GM23338 (cell line): Measurements from ENCODE around the gene CXCL8. TPM values are rescaled to one million over a fixed set of nuclear protein-coding genes. Genes with fewer than 3 reads are reported as not detected.

Experiments
- ATAC-seq: fragments of 200-7000 bp; cut with Tn5 transposase; 3 replicates; pipeline ENCODE4 v1.9.1; 2020
- DNase-seq: peaks from one replicate; pipeline ENCODE4 v3.0.0-alpha.2; 2015; ENCODE audit warnings: low spot score
- H2AFZ ChIP-seq: fragments of 200-600 bp; sonication (generic); 2 replicates; pipeline ENCODE4 v1.8.0; 2016; ENCODE audit warnings: antibody characterized with exemption, mild to moderate bottlenecking, moderate library complexity
- H3F3A ChIP-seq: fragments of 200-600 bp; sonication (generic); replicated peaks from 2 replicates; pipeline ENCODE4 v1.8.0; 2017; ENCODE audit warnings: antibody characterized with exemption, mixed run types, low read depth
- H3K27ac ChIP-seq: fragments of 200-600 bp; sonication (generic); 2 replicates; pipeline ENCODE4 v1.6.1; 2016; ENCODE audit warnings: low read depth
- H3K27me3 ChIP-seq: fragments of 200-600 bp; sonication (generic); 2 replicates; pipeline ENCODE4 v1.8.0; 2016; ENCODE audit warnings: mild to moderate bottlenecking, mixed run types, moderate library complexity; ENCODE audit not compliant: insufficient read depth
- H3K36me3 ChIP-seq: fragments of 200-600 bp; sonication (generic); 2 replicates; pipeline ENCODE4 v1.8.0; 2016; ENCODE audit warnings: mild to moderate bottlenecking; ENCODE audit not compliant: insufficient read depth
- H3K4me1 ChIP-seq: fragments of 200-600 bp; sonication (generic); 2 replicates; pipeline ENCODE4 v1.8.0; 2016; ENCODE audit warnings: mild to moderate bottlenecking, moderate library complexity; ENCODE audit not compliant: insufficient read depth
- H3K4me2 ChIP-seq: fragments of 200-600 bp; sonication (generic); 2 replicates; pipeline ENCODE4 v1.7.1; 2017; ENCODE audit warnings: mixed run types
- H3K4me3 ChIP-seq: fragments of 200-600 bp; sonication (generic); 2 replicates; pipeline ENCODE4 v1.6.1; 2016; ENCODE audit warnings: mixed run types
- H3K79me2 ChIP-seq: fragments of 200-600 bp; sonication (generic); replicated peaks from 2 replicates; pipeline ENCODE4 v1.8.0; 2017; ENCODE audit warnings: mild to moderate bottlenecking; ENCODE audit not compliant: insufficient read depth
- H3K9me2 ChIP-seq: fragments of 200-600 bp; sonication (generic); 2 replicates; pipeline ENCODE4 v1.8.0; 2017; ENCODE audit not compliant: insufficient read depth
- H4K20me1 ChIP-seq: fragments of 200-600 bp; sonication (generic); replicated peaks from 2 replicates; pipeline ENCODE4 v1.8.0; 2017; ENCODE audit warnings: mild to moderate bottlenecking; ENCODE audit not compliant: insufficient read depth
- H3K27ac Mint-ChIP-seq: 2 replicates; pipeline ENCODE4 v1.8.0; 2020; ENCODE audit warnings: inconsistent platforms, mild to moderate bottlenecking, moderate library complexity, mixed read lengths
- H3K27me3 Mint-ChIP-seq: 3 replicates; pipeline ENCODE4 v1.8.0; 2022; ENCODE audit warnings: low read depth, mild to moderate bottlenecking, moderate library complexity, mixed read lengths, inconsistent platforms; ENCODE audit not compliant: insufficient read depth, poor library complexity
- H3K36me3 Mint-ChIP-seq: 3 replicates; pipeline ENCODE4 v1.8.0; 2021; ENCODE audit warnings: low read depth, mild to moderate bottlenecking, inconsistent platforms, moderate library complexity, mixed read lengths
- H3K4me1 Mint-ChIP-seq: 3 replicates; pipeline ENCODE4 v1.8.0; 2020; ENCODE audit warnings: mild to moderate bottlenecking, inconsistent platforms, mixed read lengths
- H3K4me3 Mint-ChIP-seq: 3 replicates; pipeline ENCODE4 v1.8.0; 2021; ENCODE audit warnings: moderate library complexity, mild to moderate bottlenecking, inconsistent platforms, mixed read lengths
- H3K9me3 Mint-ChIP-seq: 3 replicates; pipeline ENCODE4 v1.8.0; 2020; ENCODE audit warnings: moderate library complexity, mild to moderate bottlenecking, inconsistent platforms, mixed read lengths
- EZH2 ChIP-seq: fragments of 200-600 bp; sonication (generic); IDR thresholded peaks from one replicate; pipeline ENCODE4 v1.8.0; 2017; ENCODE audit warnings: antibody characterized with exemption, mild to moderate bottlenecking, low read depth; ENCODE audit not compliant: unreplicated experiment
- JUNB ChIP-seq: IDR thresholded peaks from one replicate; pipeline ENCODE4 v1.6.1; 2016; ENCODE audit warnings: antibody characterized with exemption; ENCODE audit not compliant: unreplicated experiment
- NANOG ChIP-seq: IDR thresholded peaks from 2 replicates; pipeline ENCODE4 v1.6.1; 2016; ENCODE audit warnings: antibody characterized with exemption, borderline replicate concordance
- POLR2AphosphoS5 ChIP-seq: IDR thresholded peaks from 2 replicates; pipeline ENCODE4 v1.6.1; 2016; ENCODE audit warnings: antibody characterized with exemption, low read depth
- STAT1 ChIP-seq: IDR thresholded peaks from one replicate; pipeline ENCODE4 v1.6.1; 2016; ENCODE audit warnings: antibody characterized with exemption; ENCODE audit not compliant: unreplicated experiment
- ZNF114 ChIP-seq: fragments of 250-450 bp; sonication (Bioruptor Pico); IDR thresholded peaks from 2 replicates; pipeline ENCODE4 v1.5.0; 2020; ENCODE audit warnings: mild to moderate bottlenecking, moderate library complexity
- ZNF331 ChIP-seq: fragments of 250-450 bp; sonication (Bioruptor Pico); IDR thresholded peaks from 2 replicates; pipeline ENCODE4 v1.5.0; 2020; ENCODE audit warnings: low read depth, mild to moderate bottlenecking, moderate library complexity
- polyA plus RNA-seq: library from polyadenylated mRNA; unstranded; fragments of >200 nt; fragmentation: Nextera tagmentation; extraction: Ambion mirVana; gene quantifications from 2 replicates; pipeline ENCODE4 v1.2.1, GENCODE V29; 2016
- total RNA-seq: library from RNA; depleted of rRNA; stranded (reverse); fragments of >200 nt; shearing (Covaris generic); gene quantifications from 2 replicates; pipeline ENCODE4 v1.2.3, GENCODE V29; 2014
- TF ChIP-seq, protein P1 (sequence below): fragments of 250-450 bp; sonication (Bioruptor Pico); IDR thresholded peaks from 2 replicates; pipeline ENCODE4 v1.5.0; 2020; ENCODE audit warnings: mild to moderate bottlenecking, moderate library complexity
- TF ChIP-seq, protein P2 (sequence below), 2 experiments: fragments of 200-600 bp in 1 of 2; sonication (generic) in 1 of 2; conservative IDR thresholded peaks; 2 replicates each; pipeline versions ENCODE4 v1.5.1 to v1.6.1; 2016 to 2017; ENCODE audit warnings: antibody characterized with exemption in 2 of 2, low read depth in 2 of 2, mild to moderate bottlenecking in 2 of 2, moderate library complexity in 1 of 2
- TF ChIP-seq, protein P3 (sequence below): IDR thresholded peaks from one replicate; pipeline ENCODE4 v1.6.1; 2018; ENCODE audit warnings: antibody characterized with exemption; ENCODE audit not compliant: unreplicated experiment
- TF ChIP-seq, protein P4 (sequence below): IDR thresholded peaks from 2 replicates; pipeline ENCODE4 v1.6.1; 2016; ENCODE audit warnings: antibody characterized with exemption

CXCL8 gene
- total and polyA plus RNA-seq, 2 experiments from 2014 or later: 0.11 TPM; not detected in 1

DNA sequence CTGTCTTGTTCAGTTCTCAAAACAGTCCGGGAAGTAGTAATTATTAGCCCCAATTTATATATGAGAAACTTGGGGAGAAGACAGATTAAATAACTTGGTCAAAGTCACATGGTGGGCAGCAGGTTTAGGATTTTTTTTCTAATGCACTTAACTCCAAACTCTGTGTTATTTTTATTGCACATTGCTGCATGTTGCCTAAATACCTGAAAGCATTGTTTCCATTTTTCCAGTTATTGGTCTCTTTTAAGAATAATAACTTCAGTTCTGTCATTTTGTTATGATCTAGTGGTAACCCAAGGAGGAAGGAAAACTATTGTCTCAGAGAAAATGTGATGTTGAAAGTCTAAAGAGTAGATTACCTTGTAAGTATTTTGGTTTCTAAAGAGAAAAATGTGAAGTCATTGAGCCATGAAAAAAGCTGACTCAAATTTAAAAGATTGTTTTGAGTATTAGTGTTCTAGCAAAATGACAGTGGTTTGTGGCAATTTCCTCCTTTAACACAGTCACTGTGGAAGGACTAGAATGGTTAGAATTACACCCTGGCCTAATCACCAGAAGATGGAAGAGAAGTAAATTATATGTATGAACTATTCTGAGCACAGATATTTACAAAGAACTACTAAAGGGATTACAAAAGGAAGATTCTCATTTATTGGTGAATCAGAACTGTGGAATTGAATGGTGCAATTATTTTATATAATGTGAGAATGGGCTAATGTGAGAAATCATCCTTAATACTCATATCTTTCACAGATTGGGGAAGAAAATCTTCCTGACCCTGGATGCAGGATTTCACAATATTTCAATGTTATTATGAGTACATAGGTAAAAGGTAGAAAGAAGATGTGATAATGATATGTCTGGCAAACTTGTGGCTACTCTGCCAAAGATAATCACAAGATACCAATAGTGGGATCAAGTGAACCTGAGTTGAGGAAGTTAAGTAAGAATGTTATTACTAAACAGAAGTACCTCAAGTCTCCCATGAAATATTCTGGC, 21.7 kb upstream of the CXCL8 start:
- Histone ChIP-seq H3K4me2 (no peak overlapping the region), H3K4me1 (no peaks in the 10 kb centered on the region), H3K4me3 (no peak overlapping the region), H3K27me3 (no peaks in the 10 kb centered on the region), H2AFZ (no peak overlapping the region), H3F3A (no peaks in the 10 kb centered on the region), H4K20me1 (no peaks in the 10 kb centered on the region), H3K36me3 (no peaks in the 10 kb centered on the region), H3K27ac (no peak overlapping the region), H3K79me2 (no peaks in the 10 kb centered on the region), H3K9me2 (peaks cover 3% of the 10 kb centered on the region; the same call in 1 of the 2 replicates)
- no peaks in the 10 kb centered on the region for H3K27me3 Mint-ChIP-seq
- DNase-seq (no peak), ATAC-seq (no peak)
- TF ChIP-seq POLR2AphosphoS5: no peak
- TF ChIP-seq, protein P1, sequence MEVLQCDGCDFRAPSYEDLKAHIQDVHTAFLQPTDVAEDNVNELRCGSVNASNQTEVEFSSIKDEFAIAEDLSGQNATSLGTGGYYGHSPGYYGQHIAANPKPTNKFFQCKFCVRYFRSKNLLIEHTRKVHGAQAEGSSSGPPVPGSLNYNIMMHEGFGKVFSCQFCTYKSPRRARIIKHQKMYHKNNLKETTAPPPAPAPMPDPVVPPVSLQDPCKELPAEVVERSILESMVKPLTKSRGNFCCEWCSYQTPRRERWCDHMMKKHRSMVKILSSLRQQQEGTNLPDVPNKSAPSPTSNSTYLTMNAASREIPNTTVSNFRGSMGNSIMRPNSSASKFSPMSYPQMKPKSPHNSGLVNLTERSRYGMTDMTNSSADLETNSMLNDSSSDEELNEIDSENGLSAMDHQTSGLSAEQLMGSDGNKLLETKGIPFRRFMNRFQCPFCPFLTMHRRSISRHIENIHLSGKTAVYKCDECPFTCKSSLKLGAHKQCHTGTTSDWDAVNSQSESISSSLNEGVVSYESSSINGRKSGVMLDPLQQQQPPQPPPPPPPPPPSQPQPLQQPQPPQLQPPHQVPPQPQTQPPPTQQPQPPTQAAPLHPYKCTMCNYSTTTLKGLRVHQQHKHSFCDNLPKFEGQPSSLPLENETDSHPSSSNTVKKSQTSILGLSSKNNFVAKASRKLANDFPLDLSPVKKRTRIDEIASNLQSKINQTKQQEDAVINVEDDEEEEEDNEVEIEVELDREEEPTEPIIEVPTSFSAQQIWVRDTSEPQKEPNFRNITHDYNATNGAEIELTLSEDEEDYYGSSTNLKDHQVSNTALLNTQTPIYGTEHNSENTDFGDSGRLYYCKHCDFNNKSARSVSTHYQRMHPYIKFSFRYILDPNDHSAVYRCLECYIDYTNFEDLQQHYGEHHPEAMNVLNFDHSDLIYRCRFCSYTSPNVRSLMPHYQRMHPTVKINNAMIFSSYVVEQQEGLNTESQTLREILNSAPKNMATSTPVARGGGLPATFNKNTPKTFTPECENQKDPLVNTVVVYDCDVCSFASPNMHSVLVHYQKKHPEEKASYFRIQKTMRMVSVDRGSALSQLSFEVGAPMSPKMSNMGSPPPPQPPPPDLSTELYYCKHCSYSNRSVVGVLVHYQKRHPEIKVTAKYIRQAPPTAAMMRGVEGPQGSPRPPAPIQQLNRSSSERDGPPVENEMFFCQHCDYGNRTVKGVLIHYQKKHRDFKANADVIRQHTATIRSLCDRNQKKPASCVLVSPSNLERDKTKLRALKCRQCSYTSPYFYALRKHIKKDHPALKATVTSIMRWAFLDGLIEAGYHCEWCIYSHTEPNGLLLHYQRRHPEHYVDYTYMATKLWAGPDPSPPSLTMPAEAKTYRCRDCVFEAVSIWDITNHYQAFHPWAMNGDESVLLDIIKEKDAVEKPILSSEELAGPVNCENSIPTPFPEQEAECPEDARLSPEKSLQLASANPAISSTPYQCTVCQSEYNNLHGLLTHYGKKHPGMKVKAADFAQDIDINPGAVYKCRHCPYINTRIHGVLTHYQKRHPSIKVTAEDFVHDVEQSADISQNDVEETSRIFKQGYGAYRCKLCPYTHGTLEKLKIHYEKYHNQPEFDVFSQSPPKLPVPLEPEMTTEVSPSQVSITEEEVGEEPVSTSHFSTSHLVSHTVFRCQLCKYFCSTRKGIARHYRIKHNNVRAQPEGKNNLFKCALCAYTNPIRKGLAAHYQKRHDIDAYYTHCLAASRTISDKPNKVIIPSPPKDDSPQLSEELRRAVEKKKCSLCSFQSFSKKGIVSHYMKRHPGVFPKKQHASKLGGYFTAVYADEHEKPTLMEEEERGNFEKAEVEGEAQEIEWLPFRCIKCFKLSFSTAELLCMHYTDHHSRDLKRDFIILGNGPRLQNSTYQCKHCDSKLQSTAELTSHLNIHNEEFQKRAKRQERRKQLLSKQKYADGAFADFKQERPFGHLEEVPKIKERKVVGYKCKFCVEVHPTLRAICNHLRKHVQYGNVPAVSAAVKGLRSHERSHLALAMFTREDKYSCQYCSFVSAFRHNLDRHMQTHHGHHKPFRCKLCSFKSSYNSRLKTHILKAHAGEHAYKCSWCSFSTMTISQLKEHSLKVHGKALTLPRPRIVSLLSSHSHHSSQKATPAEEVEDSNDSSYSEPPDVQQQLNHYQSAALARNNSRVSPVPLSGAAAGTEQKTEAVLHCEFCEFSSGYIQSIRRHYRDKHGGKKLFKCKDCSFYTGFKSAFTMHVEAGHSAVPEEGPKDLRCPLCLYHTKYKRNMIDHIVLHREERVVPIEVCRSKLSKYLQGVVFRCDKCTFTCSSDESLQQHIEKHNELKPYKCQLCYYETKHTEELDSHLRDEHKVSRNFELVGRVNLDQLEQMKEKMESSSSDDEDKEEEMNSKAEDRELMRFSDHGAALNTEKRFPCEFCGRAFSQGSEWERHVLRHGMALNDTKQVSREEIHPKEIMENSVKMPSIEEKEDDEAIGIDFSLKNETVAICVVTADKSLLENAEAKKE: no peak
- no peak for TF ChIP-seq STAT1
- no peak for TF ChIP-seq ZNF331 (CRISPR knock-in tag)
- no peak for TF ChIP-seq JUNB
- TF ChIP-seq, protein P2, sequence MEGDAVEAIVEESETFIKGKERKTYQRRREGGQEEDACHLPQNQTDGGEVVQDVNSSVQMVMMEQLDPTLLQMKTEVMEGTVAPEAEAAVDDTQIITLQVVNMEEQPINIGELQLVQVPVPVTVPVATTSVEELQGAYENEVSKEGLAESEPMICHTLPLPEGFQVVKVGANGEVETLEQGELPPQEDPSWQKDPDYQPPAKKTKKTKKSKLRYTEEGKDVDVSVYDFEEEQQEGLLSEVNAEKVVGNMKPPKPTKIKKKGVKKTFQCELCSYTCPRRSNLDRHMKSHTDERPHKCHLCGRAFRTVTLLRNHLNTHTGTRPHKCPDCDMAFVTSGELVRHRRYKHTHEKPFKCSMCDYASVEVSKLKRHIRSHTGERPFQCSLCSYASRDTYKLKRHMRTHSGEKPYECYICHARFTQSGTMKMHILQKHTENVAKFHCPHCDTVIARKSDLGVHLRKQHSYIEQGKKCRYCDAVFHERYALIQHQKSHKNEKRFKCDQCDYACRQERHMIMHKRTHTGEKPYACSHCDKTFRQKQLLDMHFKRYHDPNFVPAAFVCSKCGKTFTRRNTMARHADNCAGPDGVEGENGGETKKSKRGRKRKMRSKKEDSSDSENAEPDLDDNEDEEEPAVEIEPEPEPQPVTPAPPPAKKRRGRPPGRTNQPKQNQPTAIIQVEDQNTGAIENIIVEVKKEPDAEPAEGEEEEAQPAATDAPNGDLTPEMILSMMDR (conservative IDR thresholded peaks at IDR 0.05; ENCODE audit: low read depth in 2 of 2): no peak
- TF ChIP-seq, protein P3, sequence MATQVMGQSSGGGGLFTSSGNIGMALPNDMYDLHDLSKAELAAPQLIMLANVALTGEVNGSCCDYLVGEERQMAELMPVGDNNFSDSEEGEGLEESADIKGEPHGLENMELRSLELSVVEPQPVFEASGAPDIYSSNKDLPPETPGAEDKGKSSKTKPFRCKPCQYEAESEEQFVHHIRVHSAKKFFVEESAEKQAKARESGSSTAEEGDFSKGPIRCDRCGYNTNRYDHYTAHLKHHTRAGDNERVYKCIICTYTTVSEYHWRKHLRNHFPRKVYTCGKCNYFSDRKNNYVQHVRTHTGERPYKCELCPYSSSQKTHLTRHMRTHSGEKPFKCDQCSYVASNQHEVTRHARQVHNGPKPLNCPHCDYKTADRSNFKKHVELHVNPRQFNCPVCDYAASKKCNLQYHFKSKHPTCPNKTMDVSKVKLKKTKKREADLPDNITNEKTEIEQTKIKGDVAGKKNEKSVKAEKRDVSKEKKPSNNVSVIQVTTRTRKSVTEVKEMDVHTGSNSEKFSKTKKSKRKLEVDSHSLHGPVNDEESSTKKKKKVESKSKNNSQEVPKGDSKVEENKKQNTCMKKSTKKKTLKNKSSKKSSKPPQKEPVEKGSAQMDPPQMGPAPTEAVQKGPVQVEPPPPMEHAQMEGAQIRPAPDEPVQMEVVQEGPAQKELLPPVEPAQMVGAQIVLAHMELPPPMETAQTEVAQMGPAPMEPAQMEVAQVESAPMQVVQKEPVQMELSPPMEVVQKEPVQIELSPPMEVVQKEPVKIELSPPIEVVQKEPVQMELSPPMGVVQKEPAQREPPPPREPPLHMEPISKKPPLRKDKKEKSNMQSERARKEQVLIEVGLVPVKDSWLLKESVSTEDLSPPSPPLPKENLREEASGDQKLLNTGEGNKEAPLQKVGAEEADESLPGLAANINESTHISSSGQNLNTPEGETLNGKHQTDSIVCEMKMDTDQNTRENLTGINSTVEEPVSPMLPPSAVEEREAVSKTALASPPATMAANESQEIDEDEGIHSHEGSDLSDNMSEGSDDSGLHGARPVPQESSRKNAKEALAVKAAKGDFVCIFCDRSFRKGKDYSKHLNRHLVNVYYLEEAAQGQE: no peak
- TF ChIP-seq ZNF114 (CRISPR knock-in tag): no peak
- TF ChIP-seq EZH2: no peak
- TF ChIP-seq NANOG: no peak
- TF ChIP-seq, protein P4, sequence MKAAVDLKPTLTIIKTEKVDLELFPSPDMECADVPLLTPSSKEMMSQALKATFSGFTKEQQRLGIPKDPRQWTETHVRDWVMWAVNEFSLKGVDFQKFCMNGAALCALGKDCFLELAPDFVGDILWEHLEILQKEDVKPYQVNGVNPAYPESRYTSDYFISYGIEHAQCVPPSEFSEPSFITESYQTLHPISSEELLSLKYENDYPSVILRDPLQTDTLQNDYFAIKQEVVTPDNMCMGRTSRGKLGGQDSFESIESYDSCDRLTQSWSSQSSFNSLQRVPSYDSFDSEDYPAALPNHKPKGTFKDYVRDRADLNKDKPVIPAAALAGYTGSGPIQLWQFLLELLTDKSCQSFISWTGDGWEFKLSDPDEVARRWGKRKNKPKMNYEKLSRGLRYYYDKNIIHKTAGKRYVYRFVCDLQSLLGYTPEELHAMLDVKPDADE: no peak
- H3K27ac Mint-ChIP-seq: no peak overlapping the region
- no peaks in the 10 kb centered on the region for H3K36me3 Mint-ChIP-seq
- H3K9me3 Mint-ChIP-seq: no peaks in the 10 kb centered on the region
- H3K4me3 Mint-ChIP-seq: no peak overlapping the region
- 0 out of 3 replicates have a peak, but pooled peaks cover 3% of the 10 kb centered on the region for H3K4me1 Mint-ChIP-seq
